GM21381 (cell line): ENCODE data around the gene ALOX15.
"Not testable (repeated sequence)": the region's sequence is repeated elsewhere in the genome, so short reads cannot be mapped to it uniquely, and the experiment has no call there.

ENCODE experiments used
- ATAC-seq: cut with Tn5 transposase; IDR thresholded peaks from one replicate; pipeline ENCODE4 v1.9.1; 2021; ENCODE audit warnings: mild to moderate bottlenecking, moderate library complexity; ENCODE audit not compliant: unreplicated experiment

ALOX15 gene

GRCh38 chr17:4641297-4642195 lies at the start of gene ALOX15:
Gene ALOX15, minus strand, starts transcription at chr17:4641678. Its CDS starts 27 bp downstream, at chr17:4641651.
- ATAC-seq, result no peak

DNA sequence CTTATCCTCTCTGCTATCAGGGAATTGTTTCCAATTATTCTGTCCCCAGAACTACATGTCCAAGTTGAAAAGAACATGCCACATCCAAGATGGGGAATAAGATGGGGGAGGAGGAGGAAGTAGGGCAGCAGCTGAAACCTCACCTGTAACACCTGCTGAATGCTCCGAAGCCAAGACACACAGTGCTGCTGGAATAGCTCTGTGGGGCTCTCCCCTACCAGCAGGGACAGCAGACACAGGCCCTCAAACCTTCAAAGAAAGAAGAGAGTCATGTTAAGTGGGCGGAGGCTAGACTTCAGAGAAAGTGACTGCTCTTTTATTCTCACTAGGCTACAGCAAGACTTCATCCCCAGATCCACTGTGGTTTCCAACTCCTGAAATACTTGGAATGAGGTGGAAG lies 49.3 kb upstream of the ALOX15 start:
- ATAC-seq, result no peak

GRCh38 chr17:4689872-4690271 lies 48.4 kb upstream of the ALOX15 start:
- ATAC-seq, result not testable (repeated sequence)

GRCh38 chr17:4683739-4684138 lies 42.3 kb upstream of the ALOX15 start:
- ATAC-seq, result not testable (repeated sequence)

- no peak for ATAC-seq
Observed at GRCh38 chr17:4679658-4680057, 38.2 kb upstream of the ALOX15 start.

DNA sequence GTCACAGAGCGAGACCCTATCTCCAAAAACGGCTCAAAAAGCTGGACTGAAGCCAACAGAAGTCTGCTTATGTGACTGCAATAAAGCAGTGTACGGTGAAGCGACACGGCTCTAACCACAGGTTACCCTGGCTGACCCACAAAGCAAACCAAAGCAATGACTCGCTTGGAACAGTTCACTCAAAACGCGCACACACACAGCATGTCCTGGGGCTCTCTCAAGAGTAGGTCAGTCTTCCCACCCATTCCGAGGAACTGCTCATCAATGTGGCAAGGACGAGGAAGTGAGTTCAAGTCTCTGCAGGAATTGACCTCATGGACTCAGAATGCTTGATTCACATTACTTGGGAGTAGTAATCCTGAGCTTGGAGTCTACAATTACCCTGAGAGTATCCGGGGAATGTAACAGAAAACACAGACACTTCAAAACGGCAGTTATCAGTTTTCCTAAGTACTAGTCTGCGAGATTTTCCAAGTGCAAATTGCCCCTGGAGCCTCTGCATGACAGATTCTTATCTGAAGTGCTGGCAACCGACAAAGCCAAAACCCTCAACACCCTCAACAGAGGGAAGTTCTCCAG lies 37.1 kb upstream of the ALOX15 start:
- no peak for ATAC-seq

DNA sequence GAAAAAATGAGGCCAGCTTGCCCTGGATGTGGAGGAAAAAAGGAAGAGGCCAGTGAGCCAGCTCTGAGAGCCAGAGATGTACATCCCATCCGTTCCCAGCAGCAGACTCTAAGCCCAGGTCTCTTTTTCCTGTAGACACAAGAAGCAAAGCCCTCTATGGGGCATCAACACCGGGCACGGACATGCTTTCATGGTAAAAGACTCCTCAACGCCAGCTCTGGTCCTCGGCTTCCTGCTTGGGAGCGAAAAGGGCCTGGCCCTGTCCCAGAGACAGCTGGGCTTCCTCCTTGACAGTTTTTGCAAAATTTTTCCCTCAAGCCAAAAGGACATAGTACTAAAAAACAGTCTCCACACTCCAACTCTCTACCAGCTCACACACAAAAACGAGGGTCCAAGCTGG lies 35.3 kb upstream of the ALOX15 start:
- ATAC-seq, result no peak

DNA sequence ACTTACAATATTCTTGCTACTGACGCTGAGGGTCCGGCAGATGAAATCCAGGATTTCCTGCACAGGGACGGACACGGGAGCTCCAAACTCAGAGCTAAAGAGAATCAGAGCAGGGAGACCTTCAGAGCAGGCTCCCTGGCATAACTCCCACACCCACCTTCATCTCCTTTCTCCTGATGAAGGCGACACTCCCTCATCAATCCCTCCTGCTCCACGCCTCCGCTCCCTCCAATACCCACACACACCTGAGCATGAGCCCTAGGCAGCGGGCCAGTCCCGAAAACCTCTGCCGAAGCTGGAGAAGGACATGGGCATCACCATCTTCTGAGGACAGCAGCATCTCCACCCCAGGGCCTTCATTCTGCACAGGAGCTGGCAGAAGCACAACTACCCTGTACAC lies 34.3 kb upstream of the ALOX15 start:
- ATAC-seq, result no peak

- no peak for ATAC-seq
Observed at GRCh38 chr17:4674685-4674998, 33.2 kb upstream of the ALOX15 start.

DNA sequence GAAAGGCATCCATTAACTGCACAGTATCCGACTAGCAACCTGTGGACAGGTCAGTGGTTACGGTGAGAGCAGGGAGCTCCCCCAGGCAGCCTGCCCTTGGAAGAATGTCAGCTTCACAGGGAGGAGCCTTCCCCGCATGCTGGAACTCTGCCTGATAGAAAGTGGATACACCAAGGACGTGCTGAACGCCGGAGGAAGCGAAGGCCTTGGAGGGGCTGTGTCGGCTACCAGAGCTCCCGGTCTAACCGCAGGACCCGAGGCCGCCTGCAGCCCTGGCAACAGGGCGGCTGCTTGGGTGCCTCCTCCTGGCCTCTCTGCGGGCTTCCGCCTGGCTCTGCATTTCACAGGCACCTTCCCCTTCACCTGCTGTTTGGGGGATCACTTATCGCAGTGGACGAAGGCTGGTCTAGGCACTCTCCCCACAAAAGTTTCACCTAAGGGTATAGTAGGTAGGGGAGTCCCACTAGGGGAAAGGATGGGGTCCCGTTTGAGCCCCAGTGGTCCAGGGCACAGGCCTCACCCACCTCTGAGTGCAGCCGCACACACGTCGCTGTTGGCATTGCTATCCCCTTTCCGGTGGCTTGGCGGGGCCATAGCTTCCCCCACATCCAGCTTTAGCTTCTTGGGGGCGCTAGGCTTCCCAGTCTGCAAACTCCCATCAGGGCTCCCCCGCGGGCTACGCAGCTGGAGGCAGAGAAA lies 32.7 kb upstream of the ALOX15 start:
- ATAC-seq, result no peak

DNA sequence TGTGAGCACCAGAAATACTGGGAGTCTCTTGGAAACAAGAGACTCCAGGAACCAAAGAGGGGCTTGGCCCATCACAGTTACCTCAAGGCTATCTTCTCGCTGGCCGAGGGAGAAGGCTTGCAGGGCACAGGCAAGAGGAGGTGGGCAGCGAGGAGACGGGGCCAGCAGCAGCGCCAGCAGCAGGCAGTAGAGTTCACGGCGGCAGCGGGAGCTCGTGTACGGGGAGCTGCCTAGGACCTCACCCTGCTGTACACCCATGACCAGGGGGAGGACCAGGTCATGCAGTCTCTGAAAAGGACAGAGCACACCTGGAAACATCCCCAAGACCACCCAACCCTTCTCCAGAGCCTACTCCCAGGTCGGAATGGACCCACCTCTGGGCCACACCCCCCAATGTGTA lies 31.7 kb upstream of the ALOX15 start:
- no peak for ATAC-seq

- no peak for ATAC-seq
Observed at GRCh38 chr17:4672751-4673150, 31.3 kb upstream of the ALOX15 start.

GRCh38 chr17:4672055-4672630 lies 30.7 kb upstream of the ALOX15 start:
- ATAC-seq, result no peak

GRCh38 chr17:4667166-4667565 lies 25.7 kb upstream of the ALOX15 start:
- ATAC-seq, result no peak

DNA sequence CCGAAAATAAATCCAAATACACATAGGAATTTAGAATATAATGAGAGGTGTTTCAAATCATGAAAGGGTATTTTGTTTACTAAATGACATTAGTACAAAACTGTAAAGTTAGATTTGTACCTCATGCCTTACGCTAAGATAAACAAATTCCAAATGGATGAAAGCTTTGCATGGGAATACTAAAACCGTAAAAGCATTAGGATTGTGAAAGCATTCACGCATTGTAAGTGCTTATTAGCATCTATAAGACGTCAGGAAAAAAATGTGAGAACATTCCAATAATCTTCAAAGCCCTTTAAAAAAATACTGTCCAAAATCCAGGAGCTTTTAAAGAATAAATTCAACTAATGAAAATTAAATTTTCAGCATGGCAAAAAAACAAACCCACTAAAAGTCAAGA lies 24.8 kb upstream of the ALOX15 start:
- no peak for ATAC-seq

DNA sequence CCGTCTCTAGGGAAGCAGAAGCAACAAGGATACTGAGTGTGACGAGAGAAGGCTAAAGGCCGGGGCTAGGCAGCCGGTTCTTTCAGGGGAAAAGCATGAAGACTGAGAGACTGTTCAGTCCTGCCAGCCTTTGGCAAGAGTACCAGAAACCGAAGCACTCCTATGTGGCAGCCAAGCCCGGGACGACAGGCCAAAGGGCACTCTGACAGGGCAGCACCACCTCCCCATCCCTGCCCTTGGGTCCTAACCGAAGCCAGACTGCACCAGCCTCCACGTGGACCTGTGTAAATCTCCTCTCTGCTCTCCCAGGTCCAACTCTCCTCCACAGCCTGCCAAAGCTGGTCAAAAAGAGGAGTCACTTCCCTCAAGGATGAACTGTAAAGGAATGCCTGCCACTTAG lies 23.5 kb upstream of the ALOX15 start:
- no peak for ATAC-seq

GRCh38 chr17:4664230-4664629 lies 22.8 kb upstream of the ALOX15 start:
- ATAC-seq, result no peak

GRCh38 chr17:4663711-4664110 lies 22.2 kb upstream of the ALOX15 start:
- ATAC-seq, result no peak

DNA sequence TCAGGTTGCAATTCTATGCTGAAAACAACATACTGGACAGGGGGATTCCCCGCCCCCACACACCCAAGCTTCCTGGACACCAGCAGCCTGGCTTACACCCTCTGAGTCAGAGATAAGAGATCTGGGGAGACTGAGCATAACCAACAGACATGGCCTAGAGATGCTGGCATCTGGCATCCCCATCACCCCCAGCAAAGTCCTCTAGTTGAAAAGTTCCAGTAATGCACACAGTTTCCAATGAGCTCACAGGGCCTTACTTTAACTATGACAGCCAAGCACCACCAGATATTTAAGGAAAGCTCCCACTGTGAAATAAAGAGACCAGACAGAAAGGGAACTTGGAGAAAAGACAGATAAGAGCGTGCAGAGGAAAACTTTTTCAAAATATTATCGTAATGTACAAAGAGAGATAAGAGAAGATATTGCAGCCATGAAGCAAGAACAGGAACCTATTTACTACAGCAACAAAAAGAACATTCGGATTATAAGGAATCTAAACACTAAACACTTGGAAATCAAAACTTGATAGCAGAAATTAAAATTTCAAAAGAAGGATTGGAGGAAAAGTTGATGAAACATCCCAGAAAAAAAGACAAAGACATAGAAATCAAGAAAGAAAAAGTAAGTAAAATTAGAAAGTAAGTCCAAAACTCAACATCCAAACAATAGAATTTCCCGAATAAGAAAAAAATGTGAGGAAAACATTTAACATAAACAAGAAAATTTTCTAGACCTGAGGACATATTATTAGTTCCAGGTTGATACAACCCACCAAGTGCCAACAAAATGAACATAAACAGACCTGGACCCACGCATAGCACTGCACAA lies 17.2 kb upstream of the ALOX15 start:
- no peak for ATAC-seq

DNA sequence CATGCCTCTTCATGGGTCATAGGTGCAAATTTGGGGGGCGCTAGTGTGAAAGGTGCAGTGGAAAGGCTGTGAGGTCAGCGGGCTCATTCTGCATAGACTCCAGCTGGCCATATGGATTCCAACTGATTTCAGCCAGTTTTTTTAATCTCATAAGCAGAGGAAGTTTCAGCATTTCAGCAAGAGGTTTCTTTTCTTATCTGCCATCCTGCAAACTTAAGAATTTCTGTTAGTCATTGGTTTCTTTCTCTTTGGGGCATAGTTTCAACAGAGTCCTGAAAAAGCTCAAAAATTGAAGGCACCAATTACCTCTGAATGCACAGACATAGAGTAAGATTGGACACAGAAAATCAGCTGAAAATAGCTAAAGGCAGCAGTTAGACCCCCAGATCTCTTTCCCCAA lies 16.2 kb upstream of the ALOX15 start:
- no peak for ATAC-seq

GRCh38 chr17:4655933-4656332 lies 14.5 kb upstream of the ALOX15 start:
- not testable (repeated sequence) for ATAC-seq
